CD4-positive, alpha-beta T cell treated with Interleukin-12 subunit alpha and Interleukin-12 subunit beta, for 1 hour (primary cell): Measurements from ENCODE around the gene ITGB6.
"Not testable (repeated sequence)": the region's sequence is repeated elsewhere in the genome, so short reads cannot be mapped to it uniquely, and the experiment has no call there.

Experiments used
- DNase-seq: peaks from one replicate; pipeline ENCODE4 v3.0.0-alpha.2; 2020

ITGB6 gene

GRCh38 chr2:160220545-160221009, 20.5 kb upstream of the ITGB6 start:
- no peak for DNase-seq

GRCh38 chr2:160220026-160220425, 20.0 kb upstream of the ITGB6 start:
- DNase-seq = no peak

GRCh38 chr2:160214461-160215445, 14.7 kb upstream of the ITGB6 start:
- no peak for DNase-seq

- DNase-seq = no peak
Measured at GRCh38 chr2:160213511-160213910, 13.4 kb upstream of the ITGB6 start.

GRCh38 chr2:160210599-160211138, 10.6 kb upstream of the ITGB6 start:
- DNase-seq = peak; percentile 59

GRCh38 chr2:160209516-160209856, 9.4 kb upstream of the ITGB6 start:
- no peak for DNase-seq

GRCh38 chr2:160208655-160209515, 8.8 kb upstream of the ITGB6 start:
- DNase-seq = no peak

GRCh38 chr2:160207804-160208654, 8.0 kb upstream of the ITGB6 start:
- DNase-seq = no peak

GRCh38 chr2:160207271-160207670, 7.2 kb upstream of the ITGB6 start:
- no peak for DNase-seq

- DNase-seq = no peak
Measured at GRCh38 chr2:160206436-160206835, 6.4 kb upstream of the ITGB6 start.

- DNase-seq = no peak
Measured at GRCh38 chr2:160205505-160205904, 5.4 kb upstream of the ITGB6 start.

GRCh38 chr2:160203422-160203821, 3.4 kb upstream of the ITGB6 start:
- no peak for DNase-seq

GRCh38 chr2:160203007-160203406, 2.9 kb upstream of the ITGB6 start:
- no peak for DNase-seq

GRCh38 chr2:160201849-160202539, 1.9 kb upstream of the ITGB6 start:
- DNase-seq = no peak

- no peak for DNase-seq
Measured at GRCh38 chr2:160200921-160201320, 849 bp upstream of the ITGB6 start.

- DNase-seq = no peak
Measured at GRCh38 chr2:160199053-160199452, 1.0 kb downstream of the ITGB6 start.

- no peak for DNase-seq
Measured at GRCh38 chr2:160197587-160197986, 2.5 kb downstream of the ITGB6 start.

- no peak for DNase-seq
Measured at GRCh38 chr2:160194946-160195345, 5.1 kb downstream of the ITGB6 start.

GRCh38 chr2:160194351-160194750, 5.7 kb downstream of the ITGB6 start:
- DNase-seq = no peak

- peak; percentile 20 for DNase-seq
Measured at GRCh38 chr2:160181146-160181836, 18.8 kb downstream of the ITGB6 start.

GRCh38 chr2:160180690-160181089, 19.4 kb downstream of the ITGB6 start:
- DNase-seq = not testable (repeated sequence)
